Neural cell (in vitro differentiated cells): Measurements from ENCODE around the gene CENPS. TPM values are rescaled to one million over a fixed set of nuclear protein-coding genes. Genes with fewer than 3 reads are reported as not detected.
"Not testable (repeated sequence)": the region's sequence is repeated elsewhere in the genome, so short reads cannot be mapped to it uniquely, and the experiment has no call there.

Experiments
- H2AFZ ChIP-seq: fragments of 200-600, 300-800 bp; sonication (generic), shearing (Covaris generic); 2 replicates; pipeline ENCODE4 v1.6.0; 2014; ENCODE audit warnings: low read depth, mild to moderate bottlenecking, antibody characterized with exemption, low read length, moderate library complexity
- H3F3A ChIP-seq: fragments of 200-600 bp; shearing (Covaris generic); 2 replicates; pipeline ENCODE4 v1.6.1; 2016; ENCODE audit warnings: mild to moderate bottlenecking, moderate library complexity, mixed read lengths, antibody characterized with exemption, low read length; ENCODE audit not compliant: insufficient read depth, poor library complexity, severe bottlenecking
- H3K27ac ChIP-seq: fragments of 200-600, 300-800 bp; sonication (generic), shearing (Covaris generic); 2 replicates; pipeline ENCODE4 v1.5.1; 2014; ENCODE audit warnings: mild to moderate bottlenecking, low read length, moderate library complexity
- H3K27me3 ChIP-seq: fragments of 300-800, 200-600 bp; sonication (generic), shearing (Covaris generic); 2 replicates; pipeline ENCODE4 v1.6.0; 2014; ENCODE audit warnings: mild to moderate bottlenecking, low read depth, low read length, moderate library complexity; ENCODE audit not compliant: insufficient read depth
- H3K36me3 ChIP-seq: fragments of 300-800, 200-600 bp; sonication (generic), shearing (Covaris generic); 2 replicates; pipeline ENCODE4 v1.5.1; 2014; ENCODE audit warnings: mild to moderate bottlenecking, antibody characterized with exemption, low read length, moderate library complexity; ENCODE audit not compliant: insufficient read depth
- H3K4me2 ChIP-seq: fragments of 300-800, 200-600 bp; sonication (generic), shearing (Covaris generic); 2 replicates; pipeline ENCODE4 v1.6.0; 2014; ENCODE audit warnings: mild to moderate bottlenecking, low read length
- H3K4me3 ChIP-seq: fragments of 300-800, 200-600 bp; sonication (generic), shearing (Covaris generic); 2 replicates; pipeline ENCODE4 v1.5.1; 2014; ENCODE audit warnings: mild to moderate bottlenecking, low read length, moderate library complexity
- H3K79me2 ChIP-seq: fragments of 200-600 bp; shearing (Covaris generic); replicated peaks from 2 replicates; pipeline ENCODE4 v1.6.0; 2014; ENCODE audit warnings: mild to moderate bottlenecking, low read length, moderate library complexity; ENCODE audit not compliant: insufficient read depth
- H3K9ac ChIP-seq: fragments of 300-800, 200-600 bp; sonication (generic), shearing (Covaris generic); 2 replicates; pipeline ENCODE4 v1.6.1; 2016; ENCODE audit warnings: mild to moderate bottlenecking, low read length, mixed read lengths
- H3K9me2 ChIP-seq: fragments of 200-600 bp; shearing (Covaris generic); 2 replicates; pipeline ENCODE4 v1.6.1; 2016; ENCODE audit warnings: mild to moderate bottlenecking, low read length, mixed read lengths; ENCODE audit not compliant: insufficient read depth
- H3K9me3 ChIP-seq: fragments of 200-600, 300-800 bp; sonication (generic), shearing (Covaris generic); 2 replicates; pipeline ENCODE4 v1.6.1; 2016; ENCODE audit warnings: mild to moderate bottlenecking, mixed run types, low read length, moderate library complexity, mixed read lengths
- H4K20me1 ChIP-seq: fragments of 200-600 bp; shearing (Covaris generic); 2 replicates; pipeline ENCODE4 v1.6.1; 2016; ENCODE audit warnings: mild to moderate bottlenecking, mixed run types; ENCODE audit not compliant: insufficient read depth
- CTCF ChIP-seq: fragments of 450-650 bp; IDR thresholded peaks from 2 replicates; pipeline ENCODE4 v1.5.1; 2014; ENCODE audit warnings: antibody characterized with exemption, mild to moderate bottlenecking, moderate library complexity; ENCODE audit not compliant: poor library complexity, severe bottlenecking
- EP300 ChIP-seq: fragments of 450-650 bp; conservative IDR thresholded peaks from 2 replicates; pipeline ENCODE4 v1.6.1; 2014; ENCODE audit warnings: antibody characterized with exemption, mild to moderate bottlenecking, moderate library complexity; ENCODE audit not compliant: poor library complexity, severe bottlenecking
- EZH2 ChIP-seq: fragments of 200-600, 300-800 bp; shearing (Covaris generic), sonication (generic); IDR thresholded peaks from 2 replicates; pipeline ENCODE4 v1.6.1; 2014; ENCODE audit warnings: antibody characterized with exemption, low read length, borderline replicate concordance, mild to moderate bottlenecking; ENCODE audit not compliant: insufficient read depth, poor library complexity, severe bottlenecking
- MXI1 ChIP-seq: fragments of 450-650 bp; conservative IDR thresholded peaks from 2 replicates; pipeline ENCODE4 v1.6.1; 2014; ENCODE audit warnings: antibody characterized with exemption, mild to moderate bottlenecking; ENCODE audit not compliant: poor library complexity, severe bottlenecking
- POLR2AphosphoS5 ChIP-seq: IDR thresholded peaks from 2 replicates; pipeline ENCODE4 v1.6.1; 2012
- RAD21 ChIP-seq: fragments of 450-650 bp; conservative IDR thresholded peaks from 2 replicates; pipeline ENCODE4 v1.6.1; 2014; ENCODE audit warnings: antibody characterized with exemption, mild to moderate bottlenecking, moderate library complexity
- SMC3 ChIP-seq: fragments of 450-650 bp; conservative IDR thresholded peaks from 2 replicates; pipeline ENCODE4 v1.6.1; 2014; ENCODE audit warnings: antibody characterized with exemption, mild to moderate bottlenecking, moderate library complexity; ENCODE audit not compliant: poor library complexity
- TAF1 ChIP-seq: IDR thresholded peaks from 2 replicates; pipeline ENCODE4 v1.6.1; 2012; ENCODE audit warnings: low read depth
- polyA plus RNA-seq: library from polyadenylated mRNA; depleted of rRNA; stranded (reverse); fragments of >200 nt; gene quantifications from 2 replicates; pipeline ENCODE4 v1.2.3, GENCODE V29; 2014
- TF ChIP-seq, protein P1 (sequence below): IDR thresholded peaks from 2 replicates; pipeline ENCODE4 v1.6.1; 2012; ENCODE audit warnings: borderline replicate concordance

The CENPS gene
- polyA plus RNA-seq, 1 donor from 2014 or later, result 16.5 TPM

DNA sequence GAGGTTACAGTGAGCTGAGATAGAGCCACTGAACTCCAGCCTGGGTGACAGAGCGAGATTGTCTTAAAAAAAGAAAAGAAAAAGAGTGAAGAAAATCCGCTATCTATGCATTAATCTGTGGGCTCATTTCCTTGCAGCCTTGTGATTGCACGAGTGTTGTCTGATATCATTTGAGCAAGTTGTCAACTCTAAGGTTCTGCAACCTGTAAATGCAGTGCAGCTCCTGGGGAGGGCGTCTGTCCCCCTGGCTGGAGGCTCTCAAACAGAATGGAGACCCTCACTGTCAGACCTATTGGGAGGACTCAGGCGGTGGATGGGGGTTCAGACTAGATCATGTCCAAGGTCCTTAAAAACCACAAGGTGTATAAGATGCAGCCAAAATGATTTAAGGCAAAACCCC is 25.8 kb downstream of the CENPS start:
- Histone ChIP-seq H4K20me1 (no peaks in the 10 kb centered on the region), H3K9me2 (no peaks in the 10 kb centered on the region), H3K4me2 (no peak overlapping the region), H3K4me3 (no peak overlapping the region), H3F3A (no peaks in the 10 kb centered on the region), H3K27ac (no peak overlapping the region), H3K36me3 (no peaks in the 10 kb centered on the region), H3K9ac (no peak overlapping the region), H3K27me3 (no peaks in the 10 kb centered on the region), H2AFZ (no peak overlapping the region), H3K9me3 (no peaks in the 10 kb centered on the region), H3K79me2 (no peaks in the 10 kb centered on the region)
- TF ChIP-seq TAF1 (no peak), MXI1 (no peak), EZH2 (no peak), SMC3 (no peak), CTCF (no peak), POLR2AphosphoS5 (no peak), EP300 (no peak), RAD21 (no peak)
- TF ChIP-seq, protein P1, sequence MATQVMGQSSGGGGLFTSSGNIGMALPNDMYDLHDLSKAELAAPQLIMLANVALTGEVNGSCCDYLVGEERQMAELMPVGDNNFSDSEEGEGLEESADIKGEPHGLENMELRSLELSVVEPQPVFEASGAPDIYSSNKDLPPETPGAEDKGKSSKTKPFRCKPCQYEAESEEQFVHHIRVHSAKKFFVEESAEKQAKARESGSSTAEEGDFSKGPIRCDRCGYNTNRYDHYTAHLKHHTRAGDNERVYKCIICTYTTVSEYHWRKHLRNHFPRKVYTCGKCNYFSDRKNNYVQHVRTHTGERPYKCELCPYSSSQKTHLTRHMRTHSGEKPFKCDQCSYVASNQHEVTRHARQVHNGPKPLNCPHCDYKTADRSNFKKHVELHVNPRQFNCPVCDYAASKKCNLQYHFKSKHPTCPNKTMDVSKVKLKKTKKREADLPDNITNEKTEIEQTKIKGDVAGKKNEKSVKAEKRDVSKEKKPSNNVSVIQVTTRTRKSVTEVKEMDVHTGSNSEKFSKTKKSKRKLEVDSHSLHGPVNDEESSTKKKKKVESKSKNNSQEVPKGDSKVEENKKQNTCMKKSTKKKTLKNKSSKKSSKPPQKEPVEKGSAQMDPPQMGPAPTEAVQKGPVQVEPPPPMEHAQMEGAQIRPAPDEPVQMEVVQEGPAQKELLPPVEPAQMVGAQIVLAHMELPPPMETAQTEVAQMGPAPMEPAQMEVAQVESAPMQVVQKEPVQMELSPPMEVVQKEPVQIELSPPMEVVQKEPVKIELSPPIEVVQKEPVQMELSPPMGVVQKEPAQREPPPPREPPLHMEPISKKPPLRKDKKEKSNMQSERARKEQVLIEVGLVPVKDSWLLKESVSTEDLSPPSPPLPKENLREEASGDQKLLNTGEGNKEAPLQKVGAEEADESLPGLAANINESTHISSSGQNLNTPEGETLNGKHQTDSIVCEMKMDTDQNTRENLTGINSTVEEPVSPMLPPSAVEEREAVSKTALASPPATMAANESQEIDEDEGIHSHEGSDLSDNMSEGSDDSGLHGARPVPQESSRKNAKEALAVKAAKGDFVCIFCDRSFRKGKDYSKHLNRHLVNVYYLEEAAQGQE, result no peak

DNA sequence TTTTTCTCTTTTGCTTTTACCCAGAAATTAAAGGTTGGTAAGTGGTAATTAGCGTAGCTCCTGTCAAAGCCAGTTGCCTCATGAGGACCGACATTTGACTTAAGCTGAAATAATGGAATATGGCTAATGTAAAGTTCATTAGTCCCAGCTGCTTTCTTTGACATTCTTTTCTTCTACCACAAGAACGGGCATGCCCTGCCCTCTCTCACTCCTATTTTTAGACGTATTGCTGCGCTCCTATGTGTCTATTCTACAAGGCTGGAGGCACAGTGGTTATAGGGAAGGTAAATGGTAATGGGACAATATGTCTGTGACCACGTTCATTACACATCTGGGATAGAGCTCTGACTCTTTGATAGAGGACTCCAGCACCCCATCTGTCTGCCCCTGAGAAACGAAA is 26.4 kb downstream of the CENPS start:
- Histone ChIP-seq H3K9ac (no peak overlapping the region), H3K9me2 (no peaks in the 10 kb centered on the region), H3K9me3 (no peaks in the 10 kb centered on the region), H2AFZ (no peak overlapping the region), H3K79me2 (no peaks in the 10 kb centered on the region), H3K27ac (no peak overlapping the region), H3K4me2 (no peak overlapping the region), H3K36me3 (no peaks in the 10 kb centered on the region), H3F3A (no peaks in the 10 kb centered on the region), H3K27me3 (no peaks in the 10 kb centered on the region), H3K4me3 (no peak overlapping the region), H4K20me1 (no peaks in the 10 kb centered on the region)
- TF ChIP-seq TAF1 (no peak), RAD21 (no peak), SMC3 (no peak), EZH2 (no peak), EP300 (no peak), MXI1 (no peak), POLR2AphosphoS5 (no peak), CTCF (no peak)
- TF ChIP-seq, protein P1, result no peak

GRCh38 chr1:10457462-10457861 is 27.2 kb downstream of the CENPS start:
- Histone ChIP-seq H3K9ac (peak overlapping the region; percentile 37), H3K27ac (peak overlapping the region; percentile 73), H3K4me3 (peak overlapping the region; percentile 3)
- H4K20me1 ChIP-seq, H3K36me3 ChIP-seq, H3K79me2 ChIP-seq, H3F3A ChIP-seq, H3K9me2 ChIP-seq, H3K4me2 ChIP-seq, H3K27me3 ChIP-seq, H2AFZ ChIP-seq, H3K9me3 ChIP-seq: not testable (repeated sequence)
